NOMO-1 treated with DMSO at 0.1 percent for 48 hours (cell line): ENCODE results near the gene DCTD.

Source experiments
- DNase-seq: peaks from one replicate; lab custom pipeline; 2025; ENCODE audit not compliant: unreplicated experiment; lab: John Stamatoyannopoulos, UW

The DCTD gene

DNA sequence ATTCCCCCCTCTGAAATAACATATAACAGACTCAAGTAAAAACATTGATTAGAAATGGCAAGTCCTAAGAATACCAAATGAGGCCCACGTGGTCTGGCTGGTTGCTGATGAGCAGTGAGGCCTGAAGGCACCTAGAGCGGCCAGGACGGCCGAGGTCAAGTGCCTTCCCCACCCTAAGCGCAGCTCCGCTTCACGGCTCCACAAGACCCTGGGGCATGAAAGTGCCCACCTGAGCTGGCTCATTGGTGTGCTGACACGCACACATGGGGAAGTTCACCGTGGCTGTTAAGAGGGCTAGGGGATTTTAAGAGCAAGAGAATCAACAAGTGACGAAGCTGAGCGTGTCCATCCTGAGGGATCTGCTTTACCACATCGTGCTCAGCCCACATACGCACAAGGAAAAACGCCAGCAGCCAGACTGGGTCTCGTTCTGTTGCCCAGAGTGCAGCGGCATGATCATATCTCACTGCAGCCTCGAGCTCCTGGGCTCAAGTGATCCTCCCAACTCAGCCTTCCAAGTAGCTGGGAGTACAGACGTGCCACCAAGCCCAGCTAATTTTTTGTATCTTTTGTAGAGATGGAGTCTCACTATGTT, 22.4 kb downstream of the DCTD start:
- no peak for DNase-seq

DNA sequence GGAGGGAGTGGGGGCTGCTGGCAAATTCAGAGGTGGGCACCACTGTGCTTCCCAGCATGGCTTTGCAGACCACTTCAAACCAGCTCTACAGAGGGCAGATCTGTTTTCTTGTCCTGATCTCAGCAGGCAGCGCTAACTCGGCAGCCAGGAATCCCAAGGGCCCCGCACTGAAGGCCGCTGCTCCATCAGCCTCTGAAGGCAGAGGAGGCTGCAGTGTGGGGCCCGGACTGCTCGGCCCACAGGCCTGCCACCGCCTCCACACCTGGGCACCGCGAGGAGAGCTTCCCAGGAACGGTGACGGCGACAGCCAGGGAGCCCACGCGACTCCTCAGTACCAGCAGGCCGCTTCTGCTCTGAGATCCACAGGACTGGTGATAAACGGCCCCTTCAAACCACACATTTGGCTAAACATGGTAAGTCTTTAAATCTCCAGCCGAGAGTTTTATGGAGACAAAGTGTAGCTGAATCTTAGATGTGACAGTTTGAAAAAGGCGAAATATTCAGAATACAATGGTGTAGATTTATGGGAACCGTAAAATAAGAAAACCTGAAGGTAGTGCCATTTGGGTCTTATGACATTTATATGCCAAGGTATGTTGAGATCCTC, 23.6 kb downstream of the DCTD start:
- DNase-seq, result no peak

DNA sequence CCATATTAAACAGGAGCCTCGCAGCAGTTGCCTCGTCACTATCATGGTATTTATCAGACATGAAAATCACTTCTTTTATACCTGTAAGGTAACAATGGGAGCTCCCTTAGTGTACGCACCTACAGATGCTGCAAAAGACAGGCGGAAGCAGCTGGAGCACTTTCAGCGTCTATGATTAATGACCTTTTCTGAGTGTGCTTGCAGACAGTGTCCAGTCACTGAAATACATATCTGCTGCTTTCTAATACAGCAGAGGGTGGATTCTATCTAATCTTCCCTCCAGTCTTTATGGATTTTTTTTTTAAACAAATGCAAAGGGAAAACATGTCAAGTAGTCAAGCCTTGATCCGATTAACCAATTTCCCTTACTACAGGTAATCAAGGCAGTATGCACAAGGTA, 24.1 kb downstream of the DCTD start:
- DNase-seq, result no peak

DNA sequence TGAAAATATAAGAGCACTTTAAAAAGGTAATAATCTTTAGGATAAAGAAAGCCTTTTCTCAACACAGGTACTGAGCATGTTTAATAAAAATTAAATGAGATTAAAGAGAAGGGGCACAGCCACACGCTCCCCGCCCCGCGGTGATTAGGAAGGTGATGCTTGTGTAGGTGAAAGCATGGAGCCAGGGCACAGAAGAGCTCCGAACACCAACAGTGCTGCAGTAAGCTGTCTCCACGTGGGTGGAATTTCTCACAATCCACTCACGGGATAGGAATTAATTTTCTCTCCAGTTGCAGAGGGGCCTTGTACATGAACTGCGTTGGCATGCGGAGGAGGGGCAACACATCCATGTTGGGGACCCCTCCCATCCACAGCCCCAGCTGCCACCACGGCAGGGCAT, 27.0 kb downstream of the DCTD start:
- no peak for DNase-seq

DNA sequence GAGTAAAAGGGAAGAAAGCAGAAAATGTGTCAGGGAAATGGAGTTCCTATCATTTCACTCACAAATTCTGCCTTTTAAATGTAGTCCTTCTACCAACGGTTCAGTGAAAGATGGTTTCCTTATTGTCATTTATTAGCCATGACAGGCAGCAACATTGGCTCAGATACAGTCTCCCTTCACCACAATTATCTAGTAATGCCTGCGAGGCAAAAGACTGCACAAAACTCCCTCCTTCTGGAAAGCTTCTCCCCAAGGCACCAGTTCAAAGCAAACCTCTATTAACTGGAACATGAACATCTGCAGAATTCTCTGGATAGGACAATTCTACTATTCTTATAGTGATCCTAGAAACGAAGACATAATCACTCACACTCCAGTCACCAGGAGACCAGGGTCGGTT, 28.3 kb downstream of the DCTD start:
- no peak for DNase-seq

DNA sequence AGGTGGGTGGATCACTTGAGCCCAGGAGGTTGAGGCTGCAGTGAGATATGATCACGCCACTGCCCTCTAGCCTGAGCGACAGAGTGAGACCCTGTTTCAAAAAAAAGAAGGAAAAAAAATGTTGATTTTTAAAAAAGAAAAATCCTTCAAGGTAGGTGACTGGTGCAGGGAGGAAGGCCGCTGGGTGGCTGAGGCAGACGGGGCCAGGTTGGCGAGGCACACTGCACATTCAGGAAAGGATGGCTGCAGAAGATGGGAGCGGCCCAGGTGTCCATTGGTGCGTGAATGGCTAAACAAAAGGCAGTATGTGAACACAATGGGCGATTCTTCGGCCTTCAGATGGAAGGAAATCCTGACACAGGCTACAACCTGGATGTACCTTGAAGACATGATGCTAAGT, 30.4 kb downstream of the DCTD start:
- no peak for DNase-seq

DNA sequence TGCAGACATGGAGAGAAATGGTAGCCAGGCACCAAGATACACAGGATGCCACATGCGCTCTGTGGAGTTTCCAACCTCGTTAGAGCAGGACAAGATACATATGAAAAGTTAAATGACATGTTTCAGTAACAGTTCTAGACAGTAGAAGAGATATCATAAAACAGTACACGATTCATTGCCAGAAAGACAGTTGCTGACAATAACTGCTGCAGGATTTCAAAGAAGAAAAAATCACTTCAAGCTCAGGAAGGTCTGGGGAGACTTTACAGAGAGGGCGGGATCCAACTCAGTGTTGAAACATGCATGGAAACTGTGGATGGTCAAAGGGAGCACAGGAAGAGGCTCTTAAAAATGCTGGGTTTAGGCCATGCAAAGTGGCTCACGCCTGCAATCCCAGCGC, 31.0 kb downstream of the DCTD start:
- no peak for DNase-seq

DNA sequence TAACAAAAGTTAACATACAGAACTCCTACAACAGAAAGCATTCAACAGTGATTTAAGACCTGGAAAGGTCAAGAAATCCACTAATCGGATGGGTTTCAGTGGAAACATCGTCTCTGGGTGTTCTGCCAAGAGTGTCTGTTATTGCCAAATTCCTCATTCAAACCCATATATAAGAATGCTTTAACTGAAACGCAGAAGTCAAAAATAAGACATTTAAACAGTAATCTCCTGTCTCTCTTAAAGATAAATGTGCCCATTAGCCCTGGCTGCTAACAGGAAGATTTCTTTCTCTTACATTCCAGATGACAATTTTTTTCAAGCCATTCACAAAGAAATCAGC, 31.5 kb downstream of the DCTD start:
- no peak for DNase-seq

DNA sequence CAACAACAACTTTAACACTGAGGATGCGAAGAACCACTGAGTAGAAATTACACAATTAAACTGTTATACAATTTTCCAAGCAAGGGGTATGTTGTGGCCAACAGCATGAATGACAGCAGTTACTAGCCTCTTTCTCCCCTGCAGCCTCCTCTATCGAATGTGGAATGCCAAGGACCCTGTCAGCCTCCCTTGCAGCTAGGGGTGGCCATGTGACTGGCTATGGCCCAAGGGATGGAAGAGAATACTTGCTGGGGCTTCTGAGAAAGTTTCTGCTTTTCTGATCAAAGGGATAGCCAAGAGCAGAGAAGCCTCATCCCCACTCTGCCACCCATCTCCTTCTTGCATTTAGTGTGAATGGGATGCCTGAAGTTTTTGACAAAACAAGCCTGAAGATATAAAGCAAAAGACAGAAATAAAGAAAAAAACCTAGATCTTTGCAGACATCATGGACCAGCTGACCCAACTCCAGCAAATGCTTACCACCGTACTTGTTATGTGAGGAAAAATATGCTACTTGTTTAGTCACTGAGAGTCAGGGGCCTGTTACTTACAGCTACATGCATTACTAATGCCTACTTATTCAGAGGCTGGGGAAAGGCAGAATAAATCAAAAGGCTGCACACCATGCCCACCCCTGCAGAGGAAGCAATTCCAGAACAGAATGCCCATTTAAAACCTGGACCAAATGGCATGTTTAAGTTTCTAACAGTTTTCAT, 32.0 kb downstream of the DCTD start:
- no peak for DNase-seq

DNA sequence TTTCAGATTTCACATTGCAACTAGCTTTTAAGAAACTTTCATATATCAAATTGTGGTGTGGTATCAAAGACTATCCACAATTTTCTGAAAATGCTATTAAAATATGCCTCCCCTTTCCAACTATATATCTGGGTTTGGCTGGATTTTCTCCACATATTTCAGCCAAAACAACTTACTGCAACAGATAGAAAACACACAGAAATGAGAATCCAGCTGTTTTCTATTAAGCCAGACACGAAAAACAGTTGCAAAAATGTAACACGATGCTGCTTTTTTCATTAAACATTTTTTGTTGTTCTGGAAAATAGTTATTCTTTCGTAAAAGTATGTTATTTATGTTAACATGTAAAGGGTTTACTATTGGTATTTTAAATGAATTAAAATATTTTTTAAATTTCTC, 33.1 kb downstream of the DCTD start:
- DNase-seq, result no peak

DNA sequence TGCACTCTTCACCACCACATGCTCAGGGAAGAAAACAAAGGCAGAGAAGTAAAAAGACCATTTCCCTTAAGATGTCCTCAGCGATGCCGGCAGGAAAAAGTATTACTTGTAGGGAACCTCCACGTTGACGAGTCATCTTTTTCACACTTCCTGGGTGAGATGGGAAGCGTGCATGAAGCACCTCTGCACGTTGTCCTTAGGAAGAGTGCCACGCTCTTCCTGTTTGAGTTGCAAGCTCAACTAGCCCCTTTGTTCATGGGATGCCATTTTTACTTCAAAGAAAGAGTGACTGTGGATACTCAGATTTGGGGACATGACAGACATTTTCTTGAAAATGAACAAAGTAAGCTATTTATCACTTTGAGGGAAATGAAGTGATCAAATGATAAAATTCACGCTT, 33.8 kb downstream of the DCTD start:
- DNase-seq, result no peak

DNA sequence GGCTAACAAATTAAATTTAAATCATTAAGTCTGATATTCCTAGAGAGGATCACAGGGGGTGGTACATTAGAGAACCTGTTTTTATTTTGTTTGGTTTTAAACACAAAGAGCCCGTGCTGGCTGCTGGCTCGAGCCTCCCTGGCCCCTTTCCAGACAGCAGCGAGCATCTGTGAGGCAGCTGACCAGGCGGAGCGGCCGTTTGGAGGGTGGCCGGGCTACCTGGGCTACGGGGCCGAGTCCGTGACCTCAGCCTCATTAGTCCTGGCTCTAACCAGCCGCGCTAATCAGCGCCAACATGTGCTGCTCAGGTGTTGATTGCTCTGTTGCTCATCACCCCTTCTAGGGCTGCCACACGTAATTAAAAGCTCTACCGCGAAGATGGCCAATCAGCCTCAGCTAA, 35.3 kb downstream of the DCTD start:
- no peak for DNase-seq

DNA sequence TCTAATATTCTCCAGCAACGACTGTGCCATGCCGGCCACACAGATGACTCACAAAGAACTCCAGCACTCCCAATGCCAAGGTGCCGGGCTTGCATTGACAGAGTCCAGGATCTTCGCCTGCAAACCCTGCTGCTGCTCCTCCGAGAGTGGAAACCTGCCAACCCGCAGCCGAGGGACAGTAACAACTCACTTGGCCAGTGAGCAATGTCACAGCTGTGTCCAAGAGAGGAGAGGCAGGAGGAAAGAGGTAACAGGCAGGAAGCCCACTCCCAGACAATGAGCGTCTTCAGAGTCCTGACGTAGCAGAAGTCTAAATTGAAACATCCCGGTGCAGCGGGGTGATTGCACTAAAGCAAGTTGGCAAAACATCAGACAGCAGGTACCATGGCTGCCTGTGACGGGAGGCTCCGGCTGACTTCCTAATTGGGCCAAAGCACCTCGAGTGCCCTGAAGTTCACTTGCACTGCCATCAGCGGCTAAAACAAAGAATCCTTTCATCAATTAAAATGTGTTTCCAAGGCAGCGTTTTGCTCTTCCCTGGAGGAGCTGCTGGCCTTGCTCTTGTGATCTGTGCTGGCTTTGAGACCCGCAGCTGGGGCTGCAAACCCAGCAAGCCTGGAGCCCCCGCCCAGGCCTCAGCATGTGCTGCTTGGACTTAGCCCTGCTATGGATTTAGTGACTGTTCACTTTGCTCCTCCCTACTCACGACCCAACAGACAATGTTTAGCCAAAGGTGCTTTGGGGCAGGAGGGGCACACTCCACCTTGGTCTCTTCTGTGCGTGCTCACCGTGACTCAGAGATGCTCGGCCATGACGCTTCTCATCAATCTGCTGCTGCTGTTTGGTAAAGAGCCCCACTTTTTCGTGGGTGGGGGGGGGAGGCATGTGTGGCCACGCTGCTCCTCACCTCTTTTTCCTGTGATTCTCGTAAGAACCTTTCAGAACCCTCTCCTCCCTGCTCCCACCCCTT, 36.5 kb downstream of the DCTD start:
- no peak for DNase-seq

DNA sequence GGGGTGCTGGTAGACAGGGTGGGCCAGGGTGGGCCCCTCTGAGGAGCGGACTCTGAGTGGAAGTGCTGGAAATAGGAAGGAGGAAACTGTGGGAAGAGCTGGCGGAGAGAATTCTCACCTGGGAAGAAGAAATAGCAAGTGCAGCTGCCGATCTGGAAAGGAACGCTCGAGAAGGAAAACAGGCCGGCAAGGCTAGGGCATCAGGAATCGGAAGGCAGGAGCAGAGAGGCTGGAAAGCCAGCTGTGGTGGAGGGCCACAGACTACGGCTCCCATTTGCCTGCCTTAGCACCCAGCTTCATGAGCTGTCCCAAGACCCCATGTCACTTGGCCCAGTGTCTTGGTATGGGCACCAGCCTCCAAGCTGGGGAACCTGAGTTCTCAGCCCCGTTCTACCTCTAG, 37.3 kb downstream of the DCTD start:
- no peak for DNase-seq

DNA sequence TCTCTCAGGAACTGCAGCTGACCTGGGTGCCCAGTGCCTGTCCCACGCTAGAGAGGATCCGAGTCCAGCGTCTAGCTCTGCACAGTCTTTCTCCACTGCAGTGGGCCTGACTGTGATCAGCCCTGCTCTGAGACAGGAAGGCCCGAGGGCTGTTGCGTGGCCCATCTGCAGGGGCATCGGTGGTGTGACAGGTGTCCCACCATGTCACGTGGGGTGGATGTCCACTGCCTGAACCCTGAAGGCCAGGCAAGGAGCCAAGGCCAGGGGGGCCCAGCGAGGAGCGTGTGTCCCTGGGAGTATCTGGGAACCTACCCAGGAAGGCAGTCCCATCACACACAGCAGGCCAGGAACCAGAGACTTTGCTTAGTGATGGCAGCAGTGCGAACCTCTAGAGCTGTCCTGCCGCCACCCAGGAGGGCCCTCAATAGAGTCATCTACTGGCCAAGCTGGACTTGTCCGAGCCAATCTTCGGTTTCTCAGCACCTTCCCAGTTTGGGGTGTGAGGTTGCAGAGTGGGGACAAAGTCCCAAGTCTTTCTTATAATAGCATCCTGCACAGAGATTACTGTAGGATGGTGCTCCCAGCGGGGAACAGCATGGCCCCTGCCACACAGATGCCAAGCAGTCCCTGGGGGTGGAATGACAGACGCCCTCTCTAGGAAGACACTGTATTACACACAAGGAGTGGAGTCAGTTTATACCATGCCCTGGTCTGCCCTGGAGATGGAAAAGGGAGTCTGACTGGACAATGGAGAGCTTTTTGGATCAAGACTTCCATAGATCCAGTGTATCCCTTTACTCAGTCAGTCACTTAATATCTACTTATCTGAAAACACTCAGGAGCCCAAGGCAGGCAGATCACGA, 38.3 kb downstream of the DCTD start:
- DNase-seq, result no peak

DNA sequence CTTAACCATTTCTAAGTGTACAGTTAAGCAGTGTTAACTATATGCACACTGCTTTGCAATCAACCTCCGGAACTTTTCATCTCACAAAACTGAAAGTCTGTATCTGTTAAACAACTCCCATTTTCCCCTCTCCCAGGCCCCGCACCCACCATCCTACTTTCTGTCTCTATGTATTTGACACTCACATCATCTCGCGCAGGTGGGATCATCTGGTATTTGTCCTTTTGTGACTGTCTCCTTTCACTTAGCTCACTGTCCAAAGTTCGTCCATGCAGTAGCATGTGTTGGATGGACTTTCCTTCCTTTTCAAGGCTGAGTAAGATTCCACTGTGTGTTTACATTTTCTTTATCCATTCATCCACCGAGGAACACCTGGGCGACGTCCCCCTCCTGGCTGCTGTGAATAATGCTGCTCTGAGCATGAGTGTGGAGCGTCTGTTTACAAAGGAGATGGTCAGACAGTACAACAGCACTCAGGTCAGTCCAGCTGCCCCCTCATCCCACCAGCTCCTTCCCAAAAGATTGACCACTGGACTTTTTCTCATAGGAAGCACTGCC, 39.8 kb downstream of the DCTD start:
- no peak for DNase-seq

DNA sequence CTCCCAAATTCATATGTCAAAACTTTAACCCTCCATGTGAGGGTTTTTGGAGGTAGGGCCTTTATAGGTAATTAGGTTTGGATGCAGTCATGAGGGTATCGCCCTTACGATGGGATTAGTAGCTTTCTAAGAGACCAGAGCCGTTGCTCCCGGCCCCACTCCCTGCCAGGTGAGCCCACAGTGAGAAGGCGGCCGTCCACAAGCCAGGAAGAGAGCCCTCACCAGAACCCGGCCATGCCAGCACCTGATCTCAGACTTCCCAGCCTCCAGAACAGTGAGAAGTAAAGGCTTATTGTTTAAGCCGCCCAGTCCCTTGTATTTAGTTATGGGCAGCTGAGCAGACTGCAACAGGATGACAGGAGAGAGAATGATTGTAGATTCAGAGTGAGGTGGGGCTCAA, 40.8 kb downstream of the DCTD start:
- DNase-seq, result no peak

DNA sequence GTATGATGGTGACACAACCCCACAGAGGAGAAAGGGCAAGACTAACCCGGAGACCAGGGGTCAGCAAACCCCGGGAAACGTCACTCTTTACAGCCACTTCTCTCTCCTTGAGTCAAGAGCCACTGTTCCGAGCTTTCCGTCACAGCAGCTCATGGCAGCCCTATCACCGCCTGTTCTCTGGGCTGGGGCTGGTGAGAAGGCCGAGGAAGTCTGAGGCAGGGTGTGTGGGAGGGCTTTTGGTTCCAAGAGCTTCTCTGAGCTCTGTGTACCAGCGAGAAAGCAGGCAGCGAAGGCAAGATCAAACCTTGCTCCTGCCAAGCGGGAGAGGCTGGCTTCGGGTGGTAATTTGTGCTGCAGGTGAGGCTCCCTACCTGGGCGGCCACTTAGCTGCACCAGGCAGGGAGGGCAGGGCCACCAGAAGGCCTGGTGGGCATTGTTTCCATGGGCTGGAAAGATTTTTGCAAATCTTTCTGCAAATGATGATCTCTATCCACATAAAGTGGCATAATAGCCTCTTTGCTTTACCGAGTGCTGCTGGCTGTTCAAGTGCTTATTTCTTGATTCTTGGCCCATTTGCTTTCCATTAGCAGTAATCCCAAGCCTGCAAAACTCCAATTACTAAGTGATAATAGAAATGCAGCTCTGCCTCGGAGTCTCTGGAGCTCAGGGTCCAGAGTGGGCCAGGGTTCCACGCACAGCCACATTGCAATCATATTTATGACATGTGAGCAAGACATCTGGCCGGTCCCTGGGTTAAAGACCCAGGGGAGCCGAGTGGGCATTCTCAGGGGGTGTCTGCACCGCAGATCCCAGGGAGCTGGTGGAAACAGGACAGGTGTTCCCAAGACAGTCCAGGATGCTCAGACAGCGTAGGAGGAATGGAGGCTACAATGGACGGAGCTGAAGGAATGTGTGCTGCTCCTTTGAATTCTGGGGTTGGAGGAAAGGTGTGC, 41.5 kb downstream of the DCTD start:
- no peak for DNase-seq

DNA sequence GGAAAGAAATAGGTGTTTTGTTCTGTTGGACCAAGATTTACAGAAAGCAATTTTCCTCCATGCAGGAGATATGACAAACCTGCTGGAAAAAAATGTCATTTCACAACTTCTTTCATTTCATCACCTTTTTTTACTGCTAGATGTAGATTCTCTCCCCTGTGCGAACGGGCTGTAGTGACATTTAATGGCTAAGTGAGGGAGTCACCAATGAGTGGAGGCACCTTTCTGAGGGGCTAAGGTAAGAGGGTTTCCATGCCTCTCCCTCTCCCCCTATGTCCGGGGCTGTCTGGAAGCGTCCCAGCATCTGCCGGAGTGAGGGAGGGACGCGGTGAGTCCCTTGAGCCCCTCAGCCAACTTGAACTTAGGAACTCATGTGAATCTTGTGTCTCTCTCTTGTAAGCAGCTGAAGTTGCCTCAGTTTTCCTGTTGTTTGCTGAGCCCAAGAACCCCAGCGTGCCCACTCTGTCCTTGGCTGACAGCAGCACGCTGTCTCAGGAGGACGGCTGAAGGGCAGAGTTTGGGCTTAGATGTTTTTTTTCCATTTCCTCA, 42.3 kb downstream of the DCTD start:
- DNase-seq, result no peak
